GM03348 (cell line): ENCODE results near the gene FGF22.
"Not testable (repeated sequence)": the region's sequence is repeated elsewhere in the genome, so short reads cannot be mapped to it uniquely, and the experiment has no call there.

Source experiments
- DNase-seq: peaks from one replicate; pipeline ENCODE4 v3.0.0; 2012; ENCODE audit warnings: low spot score

Gene FGF22

GRCh38 chr19:607301-608154 lies 32.2 kb upstream of the FGF22 start:
- DNase-seq, result no peak

- no peak for DNase-seq
Observed at GRCh38 chr19:608155-609003, 31.3 kb upstream of the FGF22 start.

GRCh38 chr19:609004-609346 lies 30.7 kb upstream of the FGF22 start:
- no peak for DNase-seq

- DNase-seq, result no peak
Observed at GRCh38 chr19:610071-610800, 29.4 kb upstream of the FGF22 start.

GRCh38 chr19:610801-611480 lies 28.7 kb upstream of the FGF22 start:
- DNase-seq, result peak; percentile 83

GRCh38 chr19:611481-611868 lies 28.2 kb upstream of the FGF22 start:
- DNase-seq, result peak; percentile 92

GRCh38 chr19:612941-613340 lies 26.7 kb upstream of the FGF22 start:
- no peak for DNase-seq

- DNase-seq, result no peak
Observed at GRCh38 chr19:613732-614567, 25.7 kb upstream of the FGF22 start.

GRCh38 chr19:615619-616018 lies 24.1 kb upstream of the FGF22 start:
- DNase-seq, result no peak

- no peak for DNase-seq
Observed at GRCh38 chr19:616062-616700, 23.5 kb upstream of the FGF22 start.

- DNase-seq, result no peak
Observed at GRCh38 chr19:616747-617526, 22.7 kb upstream of the FGF22 start.

- DNase-seq, result no peak
Observed at GRCh38 chr19:617551-618246, 22.0 kb upstream of the FGF22 start.

GRCh38 chr19:618247-618619 lies 21.4 kb upstream of the FGF22 start:
- no peak for DNase-seq

- no peak for DNase-seq
Observed at GRCh38 chr19:618674-619285, 20.9 kb upstream of the FGF22 start.

- DNase-seq, result no peak
Observed at GRCh38 chr19:619286-620002, 20.2 kb upstream of the FGF22 start.

- DNase-seq, result no peak
Observed at GRCh38 chr19:620166-620862, 19.4 kb upstream of the FGF22 start.

GRCh38 chr19:621191-621590 lies 18.5 kb upstream of the FGF22 start:
- not testable (repeated sequence) for DNase-seq
